Mucosa of stomach (tissue), 1 donor: ENCODE results near the gene OR52E1.
"Not testable (repeated sequence)": the region's sequence is repeated elsewhere in the genome, so short reads cannot be mapped to it uniquely, and the experiment has no call there.

Experiments used
- H3K27me3 ChIP-seq: one replicate; pipeline ENCODE4 v1.7.0; 2013; ENCODE audit warnings: mild to moderate bottlenecking, low read length; ENCODE audit not compliant: control insufficient read depth, insufficient read depth
- H3K36me3 ChIP-seq: one replicate; pipeline ENCODE4 v1.7.0; 2013; ENCODE audit warnings: low read length; ENCODE audit not compliant: control insufficient read depth, insufficient read depth
- H3K4me1 ChIP-seq: one replicate; pipeline ENCODE4 v1.7.0; 2013; ENCODE audit warnings: mild to moderate bottlenecking, low read length; ENCODE audit not compliant: control insufficient read depth, insufficient read depth
- H3K4me3 ChIP-seq: one replicate; pipeline ENCODE4 v1.7.0; 2013; ENCODE audit warnings: low read length
- H3K9ac ChIP-seq: one replicate; pipeline ENCODE4 v1.7.0; 2013; ENCODE audit warnings: mild to moderate bottlenecking, low read length, moderate library complexity
- H3K9me3 ChIP-seq: one replicate; pipeline ENCODE4 v1.7.0; 2013; ENCODE audit warnings: mild to moderate bottlenecking, low read length, moderate library complexity; ENCODE audit not compliant: control insufficient read depth
- donor health status: Pancreatic carcinoma.

Gene OR52E1

DNA sequence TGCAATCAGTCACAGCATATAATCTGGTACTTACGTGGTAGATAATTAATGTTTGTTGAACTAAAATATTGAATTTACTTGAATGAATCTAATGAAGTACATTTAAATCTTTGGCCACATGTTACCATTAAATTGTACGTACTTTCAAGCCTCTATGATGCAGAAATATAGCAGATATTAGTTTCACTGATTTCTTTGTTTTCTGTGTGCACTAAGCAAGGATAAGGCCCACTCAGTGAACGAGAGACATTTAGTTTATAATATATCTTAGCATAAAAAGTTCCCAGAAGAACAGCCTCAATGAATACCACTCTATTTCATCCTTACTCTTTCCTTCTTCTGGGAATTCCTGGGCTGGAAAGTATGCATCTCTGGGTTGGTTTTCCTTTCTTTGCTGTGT is at the start of gene OR52E1:
Gene OR52E1, plus strand, starts transcription at position 301 of the 400 bp plus-strand sequence.
- Histone ChIP-seq H3K9me3 (no peaks in the 10 kb centered on the region), H3K4me3 (no peak within 1 kb of the TSS), H3K27me3 (no peaks in the 10 kb centered on the region), H3K9ac (no peak within 1 kb of the TSS), H3K36me3 (no peaks in the 10 kb centered on the region), H3K4me1 (no peaks in the 10 kb centered on the region)

DNA sequence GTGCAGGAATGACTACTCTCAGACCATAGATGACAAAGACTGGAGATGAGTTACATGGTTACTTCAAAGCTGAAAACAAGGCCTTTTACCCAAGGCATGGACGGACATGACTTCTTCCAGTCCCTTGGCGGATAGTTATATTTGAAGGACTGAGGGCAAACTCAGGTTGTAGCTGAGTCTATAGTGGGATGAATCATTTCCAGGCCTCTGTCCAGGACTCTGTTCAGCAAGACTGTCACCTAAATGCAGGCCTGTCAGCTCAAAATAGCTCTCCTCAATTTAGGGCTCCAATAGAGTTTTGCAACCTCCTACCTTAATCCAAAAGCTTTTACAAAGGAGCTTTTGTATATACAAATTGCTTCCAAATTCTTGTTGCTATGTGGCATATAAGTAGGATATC is 47.4 kb upstream of the OR52E1 start:
- Histone ChIP-seq H3K27me3 (no peaks in the 10 kb centered on the region), H3K4me1 (no peaks in the 10 kb centered on the region), H3K9ac (no peak overlapping the region), H3K9me3 (no peaks in the 10 kb centered on the region), H3K36me3 (no peaks in the 10 kb centered on the region), H3K4me3 (no peak overlapping the region)

DNA sequence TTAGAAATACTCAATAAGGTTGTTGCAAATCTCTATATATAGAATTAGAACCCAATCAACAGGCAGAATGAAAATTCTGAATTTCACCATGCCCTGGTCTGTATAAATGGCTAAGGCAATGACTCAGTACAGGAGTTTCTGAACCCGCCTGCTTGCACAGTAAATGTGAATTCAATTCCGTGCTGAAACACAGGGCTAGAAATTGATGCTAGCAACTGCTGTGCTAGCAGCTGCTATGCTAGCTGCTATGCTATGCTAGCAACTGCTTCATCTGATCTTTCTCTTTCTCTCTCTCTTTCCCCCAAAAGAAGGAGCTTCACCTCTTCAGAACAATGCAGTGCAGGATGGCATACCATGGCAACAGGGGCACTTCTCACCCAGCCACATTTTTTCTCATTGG is 32.7 kb upstream of the OR52E1 start:
- Histone ChIP-seq H3K36me3 (no peaks in the 10 kb centered on the region), H3K27me3 (no peaks in the 10 kb centered on the region), H3K4me1 (no peaks in the 10 kb centered on the region), H3K9me3 (no peaks in the 10 kb centered on the region), H3K9ac (no peak overlapping the region), H3K4me3 (no peak overlapping the region)

DNA sequence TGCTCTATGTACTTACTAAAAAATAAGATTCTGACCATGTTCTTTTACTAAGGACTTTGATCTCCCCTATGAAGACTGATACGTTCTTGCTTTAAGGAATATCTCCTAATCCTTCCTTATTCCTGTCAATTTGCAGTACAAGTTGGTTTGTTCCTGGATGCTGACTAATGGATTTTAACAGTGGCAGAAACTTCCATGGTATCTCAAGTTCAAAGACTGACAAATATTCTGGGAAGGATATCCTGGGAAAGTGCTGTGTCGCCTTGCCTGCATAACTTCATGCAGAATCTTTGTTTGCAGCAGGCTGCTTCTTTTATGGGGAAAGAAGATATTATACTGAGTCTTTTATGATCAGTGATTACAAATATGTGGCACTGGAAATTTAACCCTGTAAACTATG is 31.4 kb upstream of the OR52E1 start:
- Histone ChIP-seq H3K4me3 (no peak overlapping the region), H3K9me3 (no peaks in the 10 kb centered on the region), H3K27me3 (no peaks in the 10 kb centered on the region), H3K9ac (no peak overlapping the region), H3K36me3 (no peaks in the 10 kb centered on the region), H3K4me1 (no peaks in the 10 kb centered on the region)

DNA sequence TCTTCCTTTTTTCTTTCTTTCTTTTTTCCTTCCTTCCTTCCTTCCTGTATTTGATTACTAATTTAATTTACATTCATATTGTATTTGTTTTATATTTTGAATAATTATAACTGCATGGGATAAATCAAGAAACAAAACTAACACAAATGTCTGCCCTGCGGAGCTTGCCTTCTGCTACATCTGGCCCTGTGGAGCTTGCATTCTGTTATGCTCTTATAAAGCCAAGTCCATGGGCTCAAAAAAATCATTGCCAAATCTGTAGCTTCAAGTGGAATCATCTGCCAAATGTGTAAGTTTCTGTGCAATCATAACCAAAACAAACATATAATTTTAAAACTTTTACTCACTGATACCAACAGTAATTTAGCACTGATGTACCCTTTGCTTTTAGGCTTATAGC is 31.0 kb upstream of the OR52E1 start:
- no peak overlapping the region for H3K9ac ChIP-seq
- H3K36me3 ChIP-seq: no peaks in the 10 kb centered on the region

DNA sequence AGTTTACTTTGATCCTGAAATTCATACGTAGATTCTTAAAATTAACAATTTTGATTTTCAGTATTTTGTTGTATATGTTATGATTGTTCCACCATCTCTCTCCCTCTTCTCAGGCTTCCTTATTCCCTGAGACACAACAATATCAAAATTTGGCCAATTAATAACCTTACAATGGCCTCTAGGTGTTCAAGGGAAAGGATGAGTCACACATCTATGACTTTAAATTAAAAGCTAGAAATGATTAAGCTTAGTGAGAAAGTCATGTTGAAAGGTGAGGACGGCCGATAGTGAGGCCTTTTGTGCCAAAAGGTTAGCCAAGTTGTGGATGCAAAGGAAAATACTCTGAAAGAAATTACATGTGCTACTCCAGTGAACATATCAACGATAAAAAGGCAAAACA is 28.5 kb upstream of the OR52E1 start:
- H3K9ac ChIP-seq: no peak overlapping the region
- H3K9me3 ChIP-seq: no peaks in the 10 kb centered on the region
- H3K4me3 ChIP-seq: no peak overlapping the region
- no peaks in the 10 kb centered on the region for H3K36me3 ChIP-seq
- H3K27me3 ChIP-seq: no peaks in the 10 kb centered on the region
- H3K4me1 ChIP-seq: no peaks in the 10 kb centered on the region

More for the DNA sequence above, 31.0 kb upstream of the OR52E1 start:
- Histone ChIP-seq H3K9me3 (no peaks in the 10 kb centered on the region), H3K27me3 (no peaks in the 10 kb centered on the region), H3K4me1 (no peaks in the 10 kb centered on the region), H3K4me3 (no peak overlapping the region)

DNA sequence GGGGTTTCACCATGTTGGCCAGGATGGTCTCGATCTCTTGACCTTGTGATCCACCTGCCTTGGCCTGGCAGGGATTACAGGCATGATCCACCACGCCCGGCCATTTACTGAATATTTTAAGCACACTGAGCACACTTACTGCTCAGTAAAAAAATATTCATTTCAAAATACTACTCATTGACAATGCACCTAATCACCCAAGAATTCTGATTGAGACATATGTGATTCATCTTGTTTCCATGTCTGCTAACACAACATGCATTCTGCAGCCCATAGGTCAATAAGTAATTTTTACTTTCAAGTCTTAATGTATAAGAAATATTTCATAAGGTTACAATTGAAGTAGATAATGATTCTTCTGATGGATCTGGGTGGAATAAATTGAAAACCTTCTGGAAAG is 27.3 kb upstream of the OR52E1 start:
- H3K9me3 ChIP-seq: no peaks in the 10 kb centered on the region
- H3K9ac ChIP-seq: no peak overlapping the region
- no peaks in the 10 kb centered on the region for H3K27me3 ChIP-seq
- no peak overlapping the region for H3K4me3 ChIP-seq
- H3K36me3 ChIP-seq: no peaks in the 10 kb centered on the region
- H3K4me1 ChIP-seq: no peaks in the 10 kb centered on the region

DNA sequence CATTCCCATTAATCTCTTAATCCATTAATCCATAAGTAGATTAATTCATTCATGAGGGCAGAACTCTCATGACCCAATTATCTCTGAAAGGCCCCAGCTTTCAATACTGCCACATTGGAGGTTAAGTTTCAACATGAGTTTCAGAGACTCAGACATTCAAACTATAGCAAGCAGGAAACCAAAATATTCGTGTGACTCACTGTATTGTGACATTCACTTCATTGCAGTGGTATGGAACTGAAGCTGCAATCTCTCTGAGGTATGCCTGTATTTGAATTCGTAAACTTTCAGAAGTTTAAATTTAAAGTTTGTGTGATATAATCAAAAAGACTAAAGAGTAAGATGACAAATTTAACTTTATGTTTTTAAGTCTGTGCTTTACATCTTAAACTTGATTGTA is 26.0 kb upstream of the OR52E1 start:
- Histone ChIP-seq H3K9me3 (no peaks in the 10 kb centered on the region), H3K27me3 (no peaks in the 10 kb centered on the region), H3K36me3 (no peaks in the 10 kb centered on the region), H3K4me3 (no peak overlapping the region), H3K4me1 (no peaks in the 10 kb centered on the region), H3K9ac (no peak overlapping the region)

DNA sequence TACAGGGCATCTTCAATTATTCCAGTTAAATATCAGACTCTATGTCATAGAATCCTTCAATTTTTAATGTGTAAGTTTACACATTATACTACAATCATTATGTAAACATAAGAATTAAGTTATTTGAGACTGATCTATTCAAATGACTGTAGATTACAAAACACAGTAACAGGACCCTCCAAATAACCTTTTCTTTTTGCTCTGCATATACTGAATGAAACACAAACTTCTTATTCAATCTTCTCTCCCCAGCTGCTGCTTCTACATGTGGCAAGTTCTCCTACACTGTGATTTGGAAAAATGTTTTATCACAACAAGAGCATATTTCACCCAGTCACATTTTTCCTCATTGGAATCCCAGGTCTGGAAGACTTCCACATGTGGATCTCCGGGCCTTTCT is 23.1 kb upstream of the OR52E1 start, which contains the start of gene OR52J3:
Gene OR52J3, plus strand, starts transcription at position 301 of the 400 bp plus-strand sequence. Its CDS starts 0 bp downstream, at position 301.
- H3K4me1 ChIP-seq: no peaks in the 10 kb centered on the region
- H3K9me3 ChIP-seq: no peaks in the 10 kb centered on the region
- H3K27me3 ChIP-seq: no peaks in the 10 kb centered on the region
- H3K4me3 ChIP-seq: no peak within 1 kb of the TSS
- H3K9ac ChIP-seq: no peak within 1 kb of the TSS
- H3K36me3 ChIP-seq: no peaks in the 10 kb centered on the region

DNA sequence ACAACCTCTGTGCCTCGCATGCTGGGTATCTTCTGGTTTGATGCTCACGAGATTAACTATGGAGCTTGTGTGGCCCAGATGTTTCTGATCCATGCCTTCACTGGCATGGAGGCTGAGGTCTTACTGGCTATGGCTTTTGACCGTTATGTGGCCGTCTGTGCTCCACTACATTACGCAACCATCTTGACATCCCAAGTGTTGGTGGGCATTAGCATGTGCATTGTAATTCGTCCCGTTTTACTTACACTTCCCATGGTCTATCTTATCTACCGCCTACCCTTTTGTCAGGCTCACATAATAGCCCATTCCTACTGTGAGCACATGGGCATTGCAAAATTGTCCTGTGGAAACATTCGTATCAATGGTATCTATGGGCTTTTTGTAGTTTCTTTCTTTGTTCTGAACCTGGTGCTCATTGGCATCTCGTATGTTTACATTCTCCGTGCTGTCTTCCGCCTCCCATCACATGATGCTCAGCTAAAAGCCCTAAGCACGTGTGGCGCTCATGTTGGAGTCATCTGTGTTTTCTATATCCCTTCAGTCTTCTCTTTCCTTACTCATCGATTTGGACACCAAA is 22.5 kb upstream of the OR52E1 start:
- Histone ChIP-seq H3K36me3 (no peaks in the 10 kb centered on the region), H3K9me3 (no peaks in the 10 kb centered on the region), H3K4me3 (no peak overlapping the region), H3K9ac (no peak overlapping the region), H3K4me1 (no peaks in the 10 kb centered on the region), H3K27me3 (no peaks in the 10 kb centered on the region)

DNA sequence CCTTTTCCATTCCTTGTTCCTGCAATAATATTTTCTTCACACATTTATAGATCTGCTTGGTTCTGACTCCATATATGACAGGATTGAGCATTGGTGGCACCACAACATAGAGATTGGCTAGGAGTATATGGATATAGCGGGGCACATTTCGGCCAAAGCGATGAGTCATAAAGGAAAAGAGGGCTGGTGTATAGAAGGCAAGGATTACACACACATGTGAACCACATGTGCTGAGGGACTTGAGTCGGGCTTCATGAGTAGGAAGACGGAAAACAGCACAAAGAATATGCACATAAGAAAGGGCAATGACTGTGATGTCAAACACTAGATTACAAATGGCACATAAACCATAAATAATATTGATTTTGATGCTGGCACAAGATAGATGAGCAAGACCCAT is 10.7 kb upstream of the OR52E1 start:
- not testable (repeated sequence) for H3K4me1 ChIP-seq, H3K36me3 ChIP-seq, H3K4me3 ChIP-seq, H3K9me3 ChIP-seq, H3K9ac ChIP-seq, H3K27me3 ChIP-seq

DNA sequence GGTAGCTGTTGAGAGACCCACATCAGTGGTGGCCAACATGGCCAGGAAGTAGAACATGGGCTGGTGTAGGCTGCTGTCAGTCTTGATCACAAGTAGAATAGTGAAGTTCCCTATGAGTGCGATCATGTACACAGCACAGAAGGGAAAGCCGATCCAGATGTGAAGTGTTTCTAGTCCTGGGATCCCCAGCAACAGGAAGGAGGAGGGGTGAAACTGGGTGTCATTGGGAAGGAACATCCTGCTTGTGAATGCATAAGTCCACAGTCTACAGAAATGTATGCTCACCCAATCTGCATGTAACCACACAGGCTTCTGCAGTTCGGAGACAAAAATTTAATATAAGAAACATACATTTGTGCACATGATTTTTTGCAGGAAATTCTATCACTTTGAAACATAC is 10.0 kb upstream of the OR52E1 start, which contains the start of gene OR52E2:
Gene OR52E2, minus strand, starts transcription at position 237 of the 400 bp plus-strand sequence. Its CDS starts 0 bp downstream, at position 237.
- Histone ChIP-seq H3K9ac (no peak within 1 kb of the TSS), H3K27me3 (no peaks in the 10 kb centered on the region), H3K36me3 (no peaks in the 10 kb centered on the region), H3K4me1 (no peaks in the 10 kb centered on the region), H3K4me3 (no peak within 1 kb of the TSS), H3K9me3 (no peaks in the 10 kb centered on the region)

DNA sequence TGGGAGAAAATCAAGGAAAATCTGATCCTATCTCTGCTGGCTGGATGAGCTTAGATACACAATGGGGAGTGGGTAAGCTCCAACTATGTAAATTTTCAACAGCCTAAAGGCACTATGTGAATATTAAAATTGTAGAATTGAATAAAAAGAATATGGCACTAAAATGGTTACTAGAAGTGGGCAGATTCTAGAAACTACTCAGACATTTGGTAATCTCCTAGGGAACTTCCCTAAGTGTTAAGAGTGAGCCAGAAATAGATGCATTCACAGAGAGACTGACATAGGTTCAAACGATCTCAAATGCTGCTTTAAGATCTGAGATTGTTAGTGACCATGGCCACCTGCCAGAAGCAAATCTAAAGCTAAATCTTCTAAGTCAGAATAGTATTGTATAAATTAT is 4.3 kb upstream of the OR52E1 start:
- Histone ChIP-seq H3K4me3 (no peak overlapping the region), H3K27me3 (no peaks in the 10 kb centered on the region), H3K9ac (no peak overlapping the region), H3K36me3 (no peaks in the 10 kb centered on the region), H3K4me1 (no peaks in the 10 kb centered on the region), H3K9me3 (no peaks in the 10 kb centered on the region)
